Neural cell (in vitro differentiated cells): Measurements from ENCODE around the gene MYOCD.

ENCODE experiments used
- EZH2 ChIP-seq: fragments of 200-600, 300-800 bp; shearing (Covaris generic), sonication (generic); IDR thresholded peaks from 2 replicates; pipeline ENCODE4 v1.6.1; 2014; ENCODE audit warnings: antibody characterized with exemption, low read length, borderline replicate concordance, mild to moderate bottlenecking; ENCODE audit not compliant: insufficient read depth, poor library complexity, severe bottlenecking
- RAD21 ChIP-seq: fragments of 450-650 bp; conservative IDR thresholded peaks from 2 replicates; pipeline ENCODE4 v1.6.1; 2014; ENCODE audit warnings: antibody characterized with exemption, mild to moderate bottlenecking, moderate library complexity
- SMC3 ChIP-seq: fragments of 450-650 bp; conservative IDR thresholded peaks from 2 replicates; pipeline ENCODE4 v1.6.1; 2014; ENCODE audit warnings: antibody characterized with exemption, mild to moderate bottlenecking, moderate library complexity; ENCODE audit not compliant: poor library complexity
- TF ChIP-seq, protein P1 (sequence below): fragments of 450-650 bp; IDR thresholded peaks from 2 replicates; pipeline ENCODE4 v1.5.1; 2014; ENCODE audit warnings: antibody characterized with exemption, mild to moderate bottlenecking, moderate library complexity; ENCODE audit not compliant: poor library complexity, severe bottlenecking

DNA sequence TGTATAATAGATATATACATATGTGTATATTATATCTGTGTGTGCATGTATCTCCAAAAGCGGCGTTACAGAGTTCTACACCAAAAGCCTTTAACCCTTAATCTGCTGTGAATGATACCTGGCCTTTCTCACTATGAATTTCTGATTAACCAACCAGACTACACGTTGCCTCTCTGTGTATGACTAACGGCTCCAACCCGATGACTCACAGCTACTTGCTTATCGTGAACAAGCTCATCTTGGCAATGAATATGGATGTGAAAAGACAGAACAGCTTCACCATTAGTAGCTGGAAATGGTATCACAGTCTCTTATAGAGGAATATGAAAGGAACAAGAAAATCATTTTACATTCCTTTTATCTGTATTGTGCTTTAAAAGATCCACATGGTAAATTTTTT, 99.9 kb downstream of the MYOCD start:
- no peak for TF ChIP-seq EZH2
- TF ChIP-seq RAD21 = no peak
- TF ChIP-seq, protein P1, sequence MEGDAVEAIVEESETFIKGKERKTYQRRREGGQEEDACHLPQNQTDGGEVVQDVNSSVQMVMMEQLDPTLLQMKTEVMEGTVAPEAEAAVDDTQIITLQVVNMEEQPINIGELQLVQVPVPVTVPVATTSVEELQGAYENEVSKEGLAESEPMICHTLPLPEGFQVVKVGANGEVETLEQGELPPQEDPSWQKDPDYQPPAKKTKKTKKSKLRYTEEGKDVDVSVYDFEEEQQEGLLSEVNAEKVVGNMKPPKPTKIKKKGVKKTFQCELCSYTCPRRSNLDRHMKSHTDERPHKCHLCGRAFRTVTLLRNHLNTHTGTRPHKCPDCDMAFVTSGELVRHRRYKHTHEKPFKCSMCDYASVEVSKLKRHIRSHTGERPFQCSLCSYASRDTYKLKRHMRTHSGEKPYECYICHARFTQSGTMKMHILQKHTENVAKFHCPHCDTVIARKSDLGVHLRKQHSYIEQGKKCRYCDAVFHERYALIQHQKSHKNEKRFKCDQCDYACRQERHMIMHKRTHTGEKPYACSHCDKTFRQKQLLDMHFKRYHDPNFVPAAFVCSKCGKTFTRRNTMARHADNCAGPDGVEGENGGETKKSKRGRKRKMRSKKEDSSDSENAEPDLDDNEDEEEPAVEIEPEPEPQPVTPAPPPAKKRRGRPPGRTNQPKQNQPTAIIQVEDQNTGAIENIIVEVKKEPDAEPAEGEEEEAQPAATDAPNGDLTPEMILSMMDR = no peak
- no peak for TF ChIP-seq SMC3
